Measurements from ENCODE around the gene KIF19.
"Not testable (repeated sequence)": the region's sequence is repeated elsewhere in the genome, so short reads cannot be mapped to it uniquely, and the experiment has no call there.

DNA sequence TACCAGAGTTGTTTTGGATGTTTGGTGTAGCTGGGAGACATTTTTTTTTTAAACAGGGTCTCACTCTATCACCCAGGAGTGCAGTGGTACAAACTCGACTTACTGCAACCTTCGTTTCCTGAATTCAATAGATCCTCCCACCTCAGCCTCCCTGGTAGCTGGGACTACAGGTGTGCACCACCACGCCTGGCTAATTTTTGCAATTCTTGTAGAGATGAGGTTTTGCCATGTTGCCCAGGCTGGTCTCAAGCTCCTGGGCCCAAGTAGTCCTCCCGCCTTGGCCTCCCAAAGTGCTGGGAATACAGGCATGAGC, 43.8 kb upstream of the KIF19 start:
- TF ChIP-seq, protein P1, sequence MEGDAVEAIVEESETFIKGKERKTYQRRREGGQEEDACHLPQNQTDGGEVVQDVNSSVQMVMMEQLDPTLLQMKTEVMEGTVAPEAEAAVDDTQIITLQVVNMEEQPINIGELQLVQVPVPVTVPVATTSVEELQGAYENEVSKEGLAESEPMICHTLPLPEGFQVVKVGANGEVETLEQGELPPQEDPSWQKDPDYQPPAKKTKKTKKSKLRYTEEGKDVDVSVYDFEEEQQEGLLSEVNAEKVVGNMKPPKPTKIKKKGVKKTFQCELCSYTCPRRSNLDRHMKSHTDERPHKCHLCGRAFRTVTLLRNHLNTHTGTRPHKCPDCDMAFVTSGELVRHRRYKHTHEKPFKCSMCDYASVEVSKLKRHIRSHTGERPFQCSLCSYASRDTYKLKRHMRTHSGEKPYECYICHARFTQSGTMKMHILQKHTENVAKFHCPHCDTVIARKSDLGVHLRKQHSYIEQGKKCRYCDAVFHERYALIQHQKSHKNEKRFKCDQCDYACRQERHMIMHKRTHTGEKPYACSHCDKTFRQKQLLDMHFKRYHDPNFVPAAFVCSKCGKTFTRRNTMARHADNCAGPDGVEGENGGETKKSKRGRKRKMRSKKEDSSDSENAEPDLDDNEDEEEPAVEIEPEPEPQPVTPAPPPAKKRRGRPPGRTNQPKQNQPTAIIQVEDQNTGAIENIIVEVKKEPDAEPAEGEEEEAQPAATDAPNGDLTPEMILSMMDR (IDR thresholded peaks at IDR 0.05) = not testable (repeated sequence)
- not testable (repeated sequence) for TF ChIP-seq POLR2A (IDR thresholded peaks at IDR 0.05)

Measured in testis (tissue), 2 donors.